GM23338 (cell line): ENCODE measurements around the gene TCF12. TPM values are rescaled to one million over a fixed set of nuclear protein-coding genes. Genes with fewer than 3 reads are reported as not detected.

ENCODE experiments used
- ATAC-seq: fragments of 200-7000 bp; cut with Tn5 transposase; 3 replicates; pipeline ENCODE4 v1.9.1; 2020
- DNase-seq: peaks from one replicate; pipeline ENCODE4 v3.0.0-alpha.2; 2015; ENCODE audit warnings: low spot score
- H2AFZ ChIP-seq: fragments of 200-600 bp; sonication (generic); 2 replicates; pipeline ENCODE4 v1.8.0; 2016; ENCODE audit warnings: antibody characterized with exemption, mild to moderate bottlenecking, moderate library complexity
- H3F3A ChIP-seq: fragments of 200-600 bp; sonication (generic); replicated peaks from 2 replicates; pipeline ENCODE4 v1.8.0; 2017; ENCODE audit warnings: antibody characterized with exemption, mixed run types, low read depth
- H3K27ac ChIP-seq: fragments of 200-600 bp; sonication (generic); 2 replicates; pipeline ENCODE4 v1.6.1; 2016; ENCODE audit warnings: low read depth
- H3K27me3 ChIP-seq: fragments of 200-600 bp; sonication (generic); 2 replicates; pipeline ENCODE4 v1.8.0; 2016; ENCODE audit warnings: mild to moderate bottlenecking, mixed run types, moderate library complexity; ENCODE audit not compliant: insufficient read depth
- H3K36me3 ChIP-seq: fragments of 200-600 bp; sonication (generic); 2 replicates; pipeline ENCODE4 v1.8.0; 2016; ENCODE audit warnings: mild to moderate bottlenecking; ENCODE audit not compliant: insufficient read depth
- H3K4me1 ChIP-seq: fragments of 200-600 bp; sonication (generic); 2 replicates; pipeline ENCODE4 v1.8.0; 2016; ENCODE audit warnings: mild to moderate bottlenecking, moderate library complexity; ENCODE audit not compliant: insufficient read depth
- H3K4me2 ChIP-seq: fragments of 200-600 bp; sonication (generic); 2 replicates; pipeline ENCODE4 v1.7.1; 2017; ENCODE audit warnings: mixed run types
- H3K4me3 ChIP-seq: fragments of 200-600 bp; sonication (generic); 2 replicates; pipeline ENCODE4 v1.6.1; 2016; ENCODE audit warnings: mixed run types
- H3K79me2 ChIP-seq: fragments of 200-600 bp; sonication (generic); replicated peaks from 2 replicates; pipeline ENCODE4 v1.8.0; 2017; ENCODE audit warnings: mild to moderate bottlenecking; ENCODE audit not compliant: insufficient read depth
- H3K9me2 ChIP-seq: fragments of 200-600 bp; sonication (generic); 2 replicates; pipeline ENCODE4 v1.8.0; 2017; ENCODE audit not compliant: insufficient read depth
- H4K20me1 ChIP-seq: fragments of 200-600 bp; sonication (generic); replicated peaks from 2 replicates; pipeline ENCODE4 v1.8.0; 2017; ENCODE audit warnings: mild to moderate bottlenecking; ENCODE audit not compliant: insufficient read depth
- H3K27ac Mint-ChIP-seq: 2 replicates; pipeline ENCODE4 v1.8.0; 2020; ENCODE audit warnings: inconsistent platforms, mild to moderate bottlenecking, moderate library complexity, mixed read lengths
- H3K27me3 Mint-ChIP-seq: 3 replicates; pipeline ENCODE4 v1.8.0; 2022; ENCODE audit warnings: low read depth, mild to moderate bottlenecking, moderate library complexity, mixed read lengths, inconsistent platforms; ENCODE audit not compliant: insufficient read depth, poor library complexity
- H3K36me3 Mint-ChIP-seq: 3 replicates; pipeline ENCODE4 v1.8.0; 2021; ENCODE audit warnings: low read depth, mild to moderate bottlenecking, inconsistent platforms, moderate library complexity, mixed read lengths
- H3K4me1 Mint-ChIP-seq: 3 replicates; pipeline ENCODE4 v1.8.0; 2020; ENCODE audit warnings: mild to moderate bottlenecking, inconsistent platforms, mixed read lengths
- H3K4me3 Mint-ChIP-seq: 3 replicates; pipeline ENCODE4 v1.8.0; 2021; ENCODE audit warnings: moderate library complexity, mild to moderate bottlenecking, inconsistent platforms, mixed read lengths
- H3K9me3 Mint-ChIP-seq: 3 replicates; pipeline ENCODE4 v1.8.0; 2020; ENCODE audit warnings: moderate library complexity, mild to moderate bottlenecking, inconsistent platforms, mixed read lengths
- CREB1 ChIP-seq: fragments of 250-450 bp; sonication (Bioruptor Pico); IDR thresholded peaks from 2 replicates; pipeline ENCODE4 v1.5.0; 2020; ENCODE audit warnings: low read depth, mild to moderate bottlenecking, moderate library complexity
- CTCF ChIP-seq, 2 experiments: fragments of 200-600 bp in 1 of 2; sonication (generic) in 1 of 2; conservative IDR thresholded peaks; 2 replicates each; pipeline versions ENCODE4 v1.5.1 to v1.6.1; 2016 to 2017; ENCODE audit warnings: antibody characterized with exemption in 2 of 2, low read depth in 2 of 2, mild to moderate bottlenecking in 2 of 2, moderate library complexity in 1 of 2
- ETS1 ChIP-seq: IDR thresholded peaks from 2 replicates; pipeline ENCODE4 v1.6.1; 2016; ENCODE audit warnings: antibody characterized with exemption
- EZH2 ChIP-seq: fragments of 200-600 bp; sonication (generic); IDR thresholded peaks from one replicate; pipeline ENCODE4 v1.8.0; 2017; ENCODE audit warnings: antibody characterized with exemption, mild to moderate bottlenecking, low read depth; ENCODE audit not compliant: unreplicated experiment
- EZH2phosphoT487 ChIP-seq: fragments of 200-600 bp; sonication (generic); IDR thresholded peaks from one replicate; pipeline ENCODE4 v1.8.1; 2018; ENCODE audit warnings: antibody characterized with exemption; ENCODE audit not compliant: unreplicated experiment
- POLR2AphosphoS5 ChIP-seq: IDR thresholded peaks from 2 replicates; pipeline ENCODE4 v1.6.1; 2016; ENCODE audit warnings: antibody characterized with exemption, low read depth
- REST ChIP-seq: IDR thresholded peaks from one replicate; pipeline ENCODE4 v1.6.1; 2018; ENCODE audit warnings: antibody characterized with exemption; ENCODE audit not compliant: unreplicated experiment
- STAT1 ChIP-seq: IDR thresholded peaks from one replicate; pipeline ENCODE4 v1.6.1; 2016; ENCODE audit warnings: antibody characterized with exemption; ENCODE audit not compliant: unreplicated experiment
- ZNF114 ChIP-seq: fragments of 250-450 bp; sonication (Bioruptor Pico); IDR thresholded peaks from 2 replicates; pipeline ENCODE4 v1.5.0; 2020; ENCODE audit warnings: mild to moderate bottlenecking, moderate library complexity
- ZNF331 ChIP-seq: fragments of 250-450 bp; sonication (Bioruptor Pico); IDR thresholded peaks from 2 replicates; pipeline ENCODE4 v1.5.0; 2020; ENCODE audit warnings: low read depth, mild to moderate bottlenecking, moderate library complexity
- ZNF462 ChIP-seq: fragments of 250-450 bp; sonication (Bioruptor Pico); IDR thresholded peaks from 2 replicates; pipeline ENCODE4 v1.5.0; 2020; ENCODE audit warnings: mild to moderate bottlenecking, moderate library complexity
- polyA plus RNA-seq: library from polyadenylated mRNA; unstranded; fragments of >200 nt; fragmentation: Nextera tagmentation; extraction: Ambion mirVana; gene quantifications from 2 replicates; pipeline ENCODE4 v1.2.1, GENCODE V29; 2016
- total RNA-seq: library from RNA; depleted of rRNA; stranded (reverse); fragments of >200 nt; shearing (Covaris generic); gene quantifications from 2 replicates; pipeline ENCODE4 v1.2.3, GENCODE V29; 2014

The TCF12 gene
- total and polyA plus RNA-seq, 2 experiments from 2014 or later, result 27.6 to 104 TPM

GRCh38 chr15:56944485-56944884 lies 26.0 kb downstream of the TCF12 start:
- Histone ChIP-seq H3K79me2 (peaks cover 100% of the 10 kb centered on the region), H3K4me2 (no peak overlapping the region), H3K4me3 (no peak overlapping the region), H3K27me3 (no peaks in the 10 kb centered on the region), H2AFZ (no peak overlapping the region), H3K9me2 (no peaks in the 10 kb centered on the region), H3K36me3 (no peaks in the 10 kb centered on the region), H4K20me1 (peaks cover 18% of the 10 kb centered on the region), H3F3A (no peaks in the 10 kb centered on the region), H3K4me1 (peaks cover 9% of the 10 kb centered on the region), H3K27ac (no peak overlapping the region)
- DNase-seq, result no peak
- peaks cover 3% of the 10 kb centered on the region; the same call in 1 of the 3 replicates for H3K9me3 Mint-ChIP-seq
- TF ChIP-seq ZNF114 (CRISPR knock-in tag), result no peak
- no peak for TF ChIP-seq CTCF (conservative IDR thresholded peaks at IDR 0.05; ENCODE audit: low read depth in 2 of 2)
- no peak for TF ChIP-seq EZH2
- TF ChIP-seq ZNF331 (CRISPR knock-in tag), result no peak
- no peak for TF ChIP-seq ZNF462 (CRISPR knock-in tag)
- TF ChIP-seq POLR2AphosphoS5, result no peak
- no peak for TF ChIP-seq CREB1 (CRISPR knock-in tag)
- no peak for TF ChIP-seq STAT1
- no peak for TF ChIP-seq ETS1
- no peak for TF ChIP-seq REST
- no peak for TF ChIP-seq EZH2phosphoT487
- H3K36me3 Mint-ChIP-seq, result peaks cover 21% of the 10 kb centered on the region
- ATAC-seq, result no peak
- H3K4me3 Mint-ChIP-seq, result no peak overlapping the region
- H3K4me1 Mint-ChIP-seq, result peaks cover 16% of the 10 kb centered on the region
- H3K27ac Mint-ChIP-seq, result no peak overlapping the region
- H3K27me3 Mint-ChIP-seq, result no peaks in the 10 kb centered on the region
